Measurements from ENCODE around the gene SMARCB1. TPM values are rescaled to one million over a fixed set of nuclear protein-coding genes. Genes with fewer than 3 reads are reported as not detected.
A peak's percentile ranks its signal among the peaks of the same experiment; 100 is the strongest.

Gene SMARCB1
- total RNA-seq, 2 experiments from 2014 or later, result 112 to 113 TPM

DNA sequence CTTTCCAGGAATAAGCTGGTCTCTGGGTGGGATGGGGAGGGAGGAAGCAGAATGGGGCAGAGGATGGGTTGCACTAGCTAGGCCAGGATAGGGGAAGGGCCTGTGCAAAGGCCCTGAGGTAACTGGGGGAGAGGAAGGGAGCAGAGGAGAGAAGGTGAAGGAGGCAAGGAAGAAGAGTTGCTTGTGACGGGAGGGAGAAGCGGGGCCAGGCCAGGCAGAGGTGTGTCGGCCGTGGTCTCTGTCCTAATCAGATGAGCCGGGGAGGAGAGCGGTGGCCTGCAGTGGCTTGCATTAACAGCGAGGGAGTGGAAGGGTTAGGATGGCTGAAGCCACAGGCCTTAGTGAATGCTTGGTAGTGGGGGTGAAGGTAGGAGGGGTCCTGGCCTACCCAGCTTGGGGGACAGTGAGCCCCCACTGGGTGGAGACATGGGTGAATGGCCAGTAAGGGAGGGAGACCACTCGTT is 58.0 kb downstream of the SMARCB1 start:
- CTCF ChIA-PET, result interaction anchor here (1.7 to 3.5 kb wide), 3 partner anchors 12 to 76 kb away, joined by 4 to 17 read pairs (median 13); partner anchors contain the start of gene SLC2A11
- Mint-ChIP-seq H3K9me3 (ENCODE audit: insufficient read depth) (no peaks in the 10 kb centered on the region), H3K4me3 (no peak overlapping the region), H3K4me1 (ENCODE audit: low read depth) (peaks cover 28% of the 10 kb centered on the region), H3K36me3 (ENCODE audit: low read depth) (no peaks in the 10 kb centered on the region), H3K27ac (peak overlapping the region; percentile 23), H3K27me3 (ENCODE audit: low read depth) (peaks cover 10% of the 10 kb centered on the region)
- ATAC-seq, result no peak
- POLR2A ChIA-PET, result interaction anchor here (0.7 to 2.5 kb wide), 2 partner anchors 13 to 78 kb away, joined by 3 to 12 read pairs; partner anchors contain the start of gene SLC2A11
- no peak for DNase-seq

GRCh38 chr22:23845265-23846080 is 58.7 kb downstream of the SMARCB1 start:
- DNase-seq (no peak), ATAC-seq (no peak)
- Mint-ChIP-seq H3K9me3 (ENCODE audit: insufficient read depth) (no peaks in the 10 kb centered on the region), H3K27me3 (ENCODE audit: low read depth) (peaks cover 14% of the 10 kb centered on the region), H3K27ac (no peak overlapping the region), H3K36me3 (ENCODE audit: low read depth) (no peaks in the 10 kb centered on the region), H3K4me3 (no peak overlapping the region), H3K4me1 (ENCODE audit: low read depth) (peaks cover 27% of the 10 kb centered on the region)
- POLR2A ChIA-PET, result interaction anchor here (0.7 to 2.5 kb wide), 3 partner anchors 9 to 78 kb away, joined by 3 to 12 read pairs (median 4); partner anchors contain the start of gene SLC2A11
- CTCF ChIA-PET, result interaction anchor here (1.2 to 3.5 kb wide), 6 partner anchors 12 to 300 kb away, joined by 3 to 17 read pairs (median 4); partner anchors contain the start of gene SLC2A11

DNA sequence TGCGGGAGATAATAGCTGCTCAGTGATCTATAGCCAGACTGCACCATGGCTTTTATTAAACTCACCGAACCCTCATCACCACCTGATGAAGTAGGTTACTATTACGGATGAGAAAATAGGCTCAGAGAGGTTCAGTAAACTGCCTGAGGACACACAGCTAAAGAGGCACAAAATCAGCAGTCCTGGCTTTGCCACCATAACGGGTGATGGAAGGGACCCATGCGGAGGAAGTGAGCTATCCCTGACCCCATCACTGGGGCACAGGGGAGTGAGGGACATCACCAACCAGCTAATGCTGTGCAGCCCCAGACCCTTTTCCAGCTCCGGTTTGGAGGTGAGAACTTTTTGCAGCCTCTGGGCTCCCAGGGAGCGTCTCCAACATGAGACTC is 59.3 kb downstream of the SMARCB1 start:
- H3K36me3 Mint-ChIP-seq (ENCODE audit: low read depth), result no peaks in the 10 kb centered on the region
- peaks cover 27% of the 10 kb centered on the region for H3K4me1 Mint-ChIP-seq (ENCODE audit: low read depth)
- POLR2A ChIA-PET, result interaction anchor here (1.1 to 2.5 kb wide), 3 partner anchors 10 to 78 kb away, joined by 3 to 12 read pairs (median 4); partner anchors contain the start of genes CHCHD10 and SLC2A11
- DNase-seq, result no peak
- CTCF ChIA-PET, result interaction anchor here (1.2 to 3.5 kb wide), 5 partner anchors 11 to 301 kb away, joined by 3 to 17 read pairs (median 3); partner anchors contain the start of gene SLC2A11
- H3K27me3 Mint-ChIP-seq (ENCODE audit: low read depth), result peaks cover 13% of the 10 kb centered on the region
- ATAC-seq, result no peak
- no peak overlapping the region for H3K27ac Mint-ChIP-seq
- no peak overlapping the region for H3K4me3 Mint-ChIP-seq
- H3K9me3 Mint-ChIP-seq (ENCODE audit: insufficient read depth), result no peaks in the 10 kb centered on the region

- Mint-ChIP-seq H3K27ac (no peak overlapping the region), H3K4me1 (ENCODE audit: low read depth) (peaks cover 27% of the 10 kb centered on the region), H3K27me3 (ENCODE audit: low read depth) (peaks cover 13% of the 10 kb centered on the region), H3K36me3 (ENCODE audit: low read depth) (no peaks in the 10 kb centered on the region), H3K4me3 (no peak overlapping the region), H3K9me3 (ENCODE audit: insufficient read depth) (no peaks in the 10 kb centered on the region)
- ChIA-PET POLR2A (interaction anchor here (1.1 kb wide), 1 partner anchor 80 kb away, joined by 3 read pairs; the partner anchor contains the start of gene CHCHD10), CTCF (interaction anchor here (1.2 to 3.5 kb wide), 3 partner anchors 11 to 76 kb away, joined by 3 to 42 read pairs (median 13); partner anchors contain the start of gene SLC2A11)
- ATAC-seq (no peak), DNase-seq (no peak)
Observed at GRCh38 chr22:23847310-23847920, 60.6 kb downstream of the SMARCB1 start.

DNA sequence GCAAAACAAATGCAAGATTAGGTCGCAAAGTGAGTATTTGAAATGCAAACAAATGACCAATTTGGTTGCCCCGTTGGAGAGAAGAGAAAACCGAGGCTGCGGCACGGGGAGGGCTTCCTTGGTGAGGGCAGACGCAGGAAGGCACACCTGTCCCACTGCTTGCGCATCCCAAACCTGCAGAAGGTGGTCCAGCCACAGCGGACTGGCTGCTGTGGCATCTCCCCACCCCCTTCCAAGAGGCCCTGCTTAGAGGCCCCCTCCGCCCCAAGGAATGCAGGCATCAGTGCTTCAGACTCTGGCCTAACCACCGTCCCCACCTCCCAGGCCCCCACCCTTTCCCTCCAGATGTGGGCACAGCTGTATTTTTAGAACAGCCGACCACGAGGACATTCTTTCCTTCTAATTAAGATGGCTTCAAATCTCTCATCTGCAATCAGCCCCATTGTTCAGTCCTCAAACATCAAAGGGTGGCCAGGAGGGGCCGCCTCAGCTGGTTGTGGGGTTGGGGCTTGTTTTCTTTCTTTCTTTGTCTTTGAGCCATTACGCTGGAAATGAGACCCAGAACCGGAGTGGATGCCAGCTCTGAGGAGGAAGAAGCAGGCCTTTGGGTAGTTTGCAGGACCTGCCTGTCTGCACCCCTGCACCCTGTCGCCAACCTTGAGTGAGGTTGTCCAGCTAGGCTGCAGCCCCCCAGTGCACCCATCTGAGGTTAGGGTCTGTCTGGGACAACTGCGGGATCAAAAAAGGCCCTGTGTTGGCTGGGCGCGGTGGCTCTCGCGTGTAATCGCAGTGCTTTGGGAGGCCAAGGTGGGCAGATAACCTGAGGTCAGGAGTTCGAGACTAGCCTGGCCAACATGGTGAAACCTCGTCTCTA is 61.5 kb downstream of the SMARCB1 start:
- ChIA-PET POLR2A (no interaction called here), CTCF (interaction anchor here (1.1 to 3.3 kb wide), 5 partner anchors 10 to 208 kb away, joined by 3 to 42 read pairs (median 15); partner anchors contain the start of gene SLC2A11)
- Mint-ChIP-seq H3K4me3 (no peak overlapping the region), H3K4me1 (ENCODE audit: low read depth) (peaks cover 27% of the 10 kb centered on the region), H3K9me3 (ENCODE audit: insufficient read depth) (no peaks in the 10 kb centered on the region), H3K36me3 (ENCODE audit: low read depth) (no peaks in the 10 kb centered on the region), H3K27ac (no peak overlapping the region), H3K27me3 (ENCODE audit: low read depth) (peaks cover 14% of the 10 kb centered on the region)
- DNase-seq (no peak), ATAC-seq (no peak)

DNA sequence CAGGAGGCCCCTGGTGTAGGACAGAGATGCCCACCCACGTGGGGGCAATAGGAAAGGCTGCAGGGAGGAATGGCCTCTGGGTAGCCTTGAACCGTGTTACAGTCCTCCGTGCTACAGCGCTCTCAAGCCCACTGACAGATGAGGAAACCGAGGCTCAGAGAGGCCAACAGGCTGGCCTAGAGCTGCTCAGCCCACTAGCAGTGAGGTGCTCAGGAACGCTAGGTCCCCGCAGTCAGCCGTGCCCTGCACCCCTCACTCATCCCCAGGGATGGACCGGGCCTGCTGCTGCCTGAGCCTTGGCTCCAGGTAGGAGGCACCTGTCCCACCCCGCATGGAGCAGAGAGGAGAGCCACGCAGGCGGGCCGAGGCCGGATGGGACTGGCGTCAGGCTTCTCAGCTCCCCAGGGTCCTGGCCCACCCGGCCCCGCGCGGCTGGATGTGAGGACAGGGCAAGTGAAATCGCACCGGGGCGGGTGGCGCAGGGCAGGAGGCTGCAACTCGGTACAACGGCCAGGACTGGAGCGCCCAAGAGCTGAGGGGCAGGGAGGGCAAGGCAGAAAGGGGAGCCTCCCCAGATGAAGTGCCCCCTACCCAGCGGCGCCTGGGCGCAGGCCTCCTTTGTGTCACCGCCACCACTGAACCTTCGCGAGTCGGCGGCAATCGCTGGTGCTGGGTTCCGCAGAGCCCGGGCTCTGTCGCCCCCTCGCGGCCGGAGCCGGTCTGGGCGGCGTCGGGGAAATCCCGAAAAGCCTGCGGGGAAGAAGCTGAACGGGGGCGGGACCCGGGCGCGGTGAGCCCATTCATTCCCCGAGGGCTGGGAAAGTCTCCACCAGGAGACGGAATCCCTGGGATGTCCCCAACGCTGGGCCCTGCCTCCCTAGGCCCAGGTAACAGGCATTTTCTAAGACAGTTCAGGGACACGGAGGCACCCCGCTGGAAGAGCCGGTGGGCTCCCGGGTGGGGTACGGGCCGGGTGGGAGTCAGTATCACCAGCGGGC is 62.5 kb downstream of the SMARCB1 start:
- ChIA-PET POLR2A (interaction anchor here (0.7 kb wide), 2 partner anchors 82 to 665 kb away, joined by 3 read pairs; no protein-coding TSS in a partner anchor), CTCF (interaction anchor here (0.6 to 3.3 kb wide), 33 partner anchors 9 to 437 kb away, joined by 3 to 42 read pairs (median 4); partner anchors contain the start of genes CHCHD10, DERL3, MIF and MMP11)
- no peaks in the 10 kb centered on the region for H3K36me3 Mint-ChIP-seq (ENCODE audit: low read depth)
- ATAC-seq (peak; percentile 88), DNase-seq (peak; percentile 89)
- peaks cover 27% of the 10 kb centered on the region for H3K4me1 Mint-ChIP-seq (ENCODE audit: low read depth)
- H3K4me3 Mint-ChIP-seq, result no peak overlapping the region
- peaks cover 14% of the 10 kb centered on the region for H3K27me3 Mint-ChIP-seq (ENCODE audit: low read depth)
- H3K9me3 Mint-ChIP-seq (ENCODE audit: insufficient read depth), result no peaks in the 10 kb centered on the region
- H3K27ac Mint-ChIP-seq, result no peak overlapping the region

DNA sequence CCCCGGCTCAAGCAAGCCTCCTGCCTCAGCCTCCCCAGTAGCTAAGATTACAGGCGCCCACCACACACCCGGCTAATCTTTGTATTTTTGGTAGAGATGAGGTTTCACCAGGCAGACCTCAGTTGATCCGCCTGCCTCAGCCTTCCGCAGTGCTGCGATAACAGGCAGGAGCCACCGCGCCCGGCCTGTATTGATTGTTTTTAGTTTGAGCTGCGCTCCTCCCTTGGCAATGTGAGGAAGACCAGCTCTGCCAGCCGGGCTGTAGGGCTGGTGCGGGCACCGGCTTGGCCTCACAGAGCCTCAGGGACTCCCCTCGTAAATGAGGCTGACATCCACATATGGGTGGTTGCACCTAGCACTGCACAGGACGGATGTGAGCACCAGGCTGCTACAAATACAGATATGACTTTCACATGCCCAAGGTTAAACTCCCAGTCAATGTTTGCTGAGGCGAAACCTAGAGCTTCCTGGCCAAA is 63.4 kb downstream of the SMARCB1 start:
- no peak for DNase-seq
- H3K9me3 Mint-ChIP-seq (ENCODE audit: insufficient read depth), result no peaks in the 10 kb centered on the region
- H3K4me1 Mint-ChIP-seq (ENCODE audit: low read depth), result peaks cover 20% of the 10 kb centered on the region
- H3K4me3 Mint-ChIP-seq, result no peak overlapping the region
- no peak for ATAC-seq
- POLR2A ChIA-PET, result interaction anchor here (0.7 kb wide), 1 partner anchor 664 kb away, joined by 3 read pairs; no protein-coding TSS in a partner anchor
- no peaks in the 10 kb centered on the region for H3K36me3 Mint-ChIP-seq (ENCODE audit: low read depth)
- peaks cover 14% of the 10 kb centered on the region for H3K27me3 Mint-ChIP-seq (ENCODE audit: low read depth)
- CTCF ChIA-PET, result interaction anchor here (0.6 to 3.3 kb wide), 32 partner anchors 8 to 438 kb away, joined by 3 to 42 read pairs (median 4); partner anchors contain the start of genes CHCHD10, DERL3, MIF and MMP11
- H3K27ac Mint-ChIP-seq, result no peak overlapping the region

DNA sequence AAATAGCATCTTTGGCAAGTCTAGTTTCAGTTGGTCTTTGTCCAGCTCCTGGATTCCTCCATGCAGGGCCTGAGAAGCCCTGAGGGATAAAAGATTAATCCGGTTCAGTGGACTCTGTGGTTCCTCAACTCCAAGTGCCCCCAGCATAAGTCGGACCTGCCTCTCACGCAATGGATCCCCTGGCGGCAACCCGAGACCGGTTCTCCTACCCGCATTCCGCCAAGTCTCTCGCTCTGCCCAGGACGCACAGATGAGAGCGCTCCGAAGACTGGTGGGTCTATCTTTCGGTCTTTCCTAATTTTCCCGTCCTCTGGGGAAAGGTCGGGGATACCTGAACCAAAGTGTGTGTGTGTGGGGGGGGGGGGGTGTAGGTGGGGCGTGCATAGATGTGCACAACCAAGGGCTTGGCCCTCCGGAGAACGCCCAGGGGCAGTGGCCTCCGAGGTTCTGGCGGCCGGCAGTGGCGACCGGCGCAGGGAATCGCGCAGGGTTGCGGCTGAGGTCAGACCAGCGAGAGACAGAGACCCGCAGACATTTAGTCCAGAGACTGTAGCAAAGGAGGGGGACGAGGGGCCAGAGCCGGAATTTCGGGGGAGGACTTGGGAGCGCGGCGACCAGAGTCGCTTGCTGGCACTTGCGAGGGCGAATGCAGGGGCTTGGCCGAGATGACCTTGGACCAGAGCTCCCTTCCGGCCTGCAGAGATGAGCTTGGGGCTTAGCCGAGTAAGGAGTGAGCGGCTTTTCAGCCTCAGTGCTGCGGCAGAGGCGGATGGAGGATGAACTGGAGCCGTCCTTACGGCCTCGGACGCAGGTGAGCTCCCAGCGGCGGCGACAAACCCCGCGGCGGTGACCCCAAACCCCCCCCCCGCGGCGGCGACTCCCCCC is 70.2 kb downstream of the SMARCB1 start:
- ATAC-seq, result peak; percentile 50
- Mint-ChIP-seq H3K27ac (peak overlapping the region; percentile 77), H3K27me3 (ENCODE audit: low read depth) (peaks cover 4% of the 10 kb centered on the region), H3K9me3 (ENCODE audit: insufficient read depth) (no peaks in the 10 kb centered on the region), H3K4me1 (ENCODE audit: low read depth) (peaks cover 20% of the 10 kb centered on the region), H3K36me3 (ENCODE audit: low read depth) (no peaks in the 10 kb centered on the region), H3K4me3 (peak overlapping the region; percentile 89)
- ChIA-PET POLR2A (interaction anchor here (0.6 to 3.2 kb wide), 11 partner anchors 11 to 90 kb away, joined by 3 to 21 read pairs (median 4); partner anchors contain the start of genes DERL3 and MIF), CTCF (interaction anchor here (0.6 to 4.9 kb wide), 16 partner anchors 8 to 300 kb away, joined by 3 to 54 read pairs (median 4); partner anchors contain the start of genes CHCHD10 and MIF)
- peak; percentile 43 for DNase-seq
